ENCODE data around the gene HELZ.

- TF ChIP-seq YY1 (IDR thresholded peaks at IDR 0.05; ENCODE audit: insufficient read depth, insufficient read length), result no peak
- no peak for TF ChIP-seq SUZ12 (IDR thresholded peaks at IDR 0.05; ENCODE audit: extremely low read depth, insufficient read depth, insufficient read length)
Observed at GRCh38 chr17:67066717-67067116, 178.3 kb downstream of the HELZ start.

All from NT2/D1 (cell line).